GM23248 (cell line): ENCODE results near the gene SLC17A1.

Experiments used
- EZH2 ChIP-seq: fragments of 200-600 bp; sonication (generic); IDR thresholded peaks from 2 replicates; pipeline ENCODE4 v1.6.1; 2018; ENCODE audit warnings: antibody characterized with exemption, mild to moderate bottlenecking; ENCODE audit not compliant: insufficient read depth, poor library complexity, severe bottlenecking
- EZH2phosphoT487 ChIP-seq: fragments of 200-600 bp; sonication (generic); IDR thresholded peaks from 2 replicates; pipeline ENCODE4 v1.6.1; 2018; ENCODE audit warnings: antibody characterized with exemption, moderate library complexity, mild to moderate bottlenecking, low read depth; ENCODE audit not compliant: insufficient read depth

DNA sequence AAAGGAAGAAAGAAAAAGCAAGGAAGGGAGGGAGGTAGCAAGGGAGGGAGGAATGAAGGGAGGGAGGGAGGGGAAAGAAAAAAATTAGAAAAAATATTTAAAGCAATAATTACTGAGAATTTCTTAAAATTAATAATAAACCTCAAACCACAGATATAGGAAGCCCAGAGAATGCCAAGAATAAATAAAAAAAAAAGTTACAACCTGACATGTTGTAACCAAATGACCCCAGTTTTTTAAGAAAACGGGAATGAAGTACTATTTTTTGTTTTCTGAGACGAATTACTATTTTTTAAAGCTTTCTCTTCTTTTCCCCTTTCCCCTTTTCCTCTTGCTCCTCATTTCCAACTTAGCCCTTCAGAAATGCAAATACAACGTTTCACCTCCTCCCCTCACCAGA is 16.7 kb downstream of the SLC17A1 start:
- no peak for TF ChIP-seq EZH2
- no peak for TF ChIP-seq EZH2phosphoT487
